Measurements from ENCODE around the gene EHMT2. TPM values are rescaled to one million over a fixed set of nuclear protein-coding genes. Genes with fewer than 3 reads are reported as not detected.

The EHMT2 gene
- total and polyA plus RNA-seq, 2 of the 13 experiments (the other 11 are each of a cell fraction or from before 2014, with no cell fraction given): 55.2 to 69.2 TPM

DNA sequence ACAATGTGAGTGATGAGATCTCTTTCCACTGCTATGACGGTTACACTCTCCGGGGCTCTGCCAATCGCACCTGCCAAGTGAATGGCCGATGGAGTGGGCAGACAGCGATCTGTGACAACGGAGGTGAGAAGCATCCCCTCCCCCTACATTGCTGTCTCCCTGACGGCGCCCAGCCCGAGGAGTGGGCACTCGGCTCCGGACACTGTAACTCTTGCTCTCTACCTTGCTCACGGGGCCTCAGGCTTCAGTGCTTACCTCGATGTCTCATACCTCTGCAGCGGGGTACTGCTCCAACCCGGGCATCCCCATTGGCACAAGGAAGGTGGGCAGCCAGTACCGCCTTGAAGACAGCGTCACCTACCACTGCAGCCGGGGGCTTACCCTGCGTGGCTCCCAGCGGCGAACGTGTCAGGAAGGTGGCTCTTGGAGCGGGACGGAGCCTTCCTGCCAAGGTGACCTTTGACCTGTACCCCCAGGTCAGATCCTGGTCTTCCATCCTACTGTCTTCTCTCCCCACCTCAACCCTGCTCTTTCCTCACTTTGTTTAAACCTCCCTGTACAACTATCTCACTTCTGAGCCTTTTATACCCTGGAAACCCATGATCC is 49.7 kb upstream of the EHMT2 start (continued):
- TF ChIP-seq, protein P1, sequence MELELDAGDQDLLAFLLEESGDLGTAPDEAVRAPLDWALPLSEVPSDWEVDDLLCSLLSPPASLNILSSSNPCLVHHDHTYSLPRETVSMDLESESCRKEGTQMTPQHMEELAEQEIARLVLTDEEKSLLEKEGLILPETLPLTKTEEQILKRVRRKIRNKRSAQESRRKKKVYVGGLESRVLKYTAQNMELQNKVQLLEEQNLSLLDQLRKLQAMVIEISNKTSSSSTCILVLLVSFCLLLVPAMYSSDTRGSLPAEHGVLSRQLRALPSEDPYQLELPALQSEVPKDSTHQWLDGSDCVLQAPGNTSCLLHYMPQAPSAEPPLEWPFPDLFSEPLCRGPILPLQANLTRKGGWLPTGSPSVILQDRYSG (CRISPR knock-in tag; IDR thresholded peaks at IDR 0.05): 0 out of 2 replicates have a peak, but pooled peaks have one; percentile 35
- TF ChIP-seq NR2F1 (CRISPR knock-in tag; IDR thresholded peaks at IDR 0.05) (peak in 1 of 2 experiments; percentile 22; a peak in 1 of 4 replicates), NFAT5 (CRISPR knock-in tag; IDR thresholded peaks at IDR 0.05) (0 out of 2 replicates have a peak, but pooled peaks have one; percentile 53), ZNF572 (CRISPR knock-in tag; IDR thresholded peaks at IDR 0.05) (peak; percentile 87), RBFOX2 (IDR thresholded peaks at IDR 0.05; ENCODE audit: low read depth, low read length) (peak; percentile 72), SCMH1 (CRISPR knock-in tag; IDR thresholded peaks at IDR 0.05; ENCODE audit: borderline replicate concordance) (no peak), SNAPC4 (CRISPR knock-in tag; IDR thresholded peaks at IDR 0.05) (no peak), ZNF570 (CRISPR knock-in tag; IDR thresholded peaks at IDR 0.05; ENCODE audit: borderline replicate concordance) (no peak), THAP11 (CRISPR knock-in tag; IDR thresholded peaks at IDR 0.05) (peak; percentile 8; the same call in 1 of the 2 replicates), ZNF761 (CRISPR knock-in tag; conservative IDR thresholded peaks at IDR 0.05) (no peak), ZNF781 (CRISPR knock-in tag; IDR thresholded peaks at IDR 0.05; ENCODE audit: borderline replicate concordance, not compliant biosample characterization) (no peak), FLYWCH1 (CRISPR knock-in tag; IDR thresholded peaks at IDR 0.05) (0 out of 2 replicates have a peak, but pooled peaks have one; percentile 52)
- TF ChIP-seq, protein P2, sequence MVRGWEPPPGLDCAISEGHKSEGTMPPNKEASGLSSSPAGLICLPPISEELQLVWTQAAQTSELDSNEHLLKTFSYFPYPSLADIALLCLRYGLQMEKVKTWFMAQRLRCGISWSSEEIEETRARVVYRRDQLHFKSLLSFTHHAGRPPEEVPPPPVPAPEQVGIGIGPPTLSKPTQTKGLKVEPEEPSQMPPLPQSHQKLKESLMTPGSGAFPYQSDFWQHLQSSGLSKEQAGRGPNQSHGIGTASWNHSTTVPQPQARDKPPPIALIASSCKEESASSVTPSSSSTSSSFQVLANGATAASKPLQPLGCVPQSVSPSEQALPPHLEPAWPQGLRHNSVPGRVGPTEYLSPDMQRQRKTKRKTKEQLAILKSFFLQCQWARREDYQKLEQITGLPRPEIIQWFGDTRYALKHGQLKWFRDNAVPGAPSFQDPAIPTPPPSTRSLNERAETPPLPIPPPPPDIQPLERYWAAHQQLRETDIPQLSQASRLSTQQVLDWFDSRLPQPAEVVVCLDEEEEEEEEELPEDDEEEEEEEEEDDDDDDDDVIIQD (CRISPR knock-in tag; IDR thresholded peaks at IDR 0.05; ENCODE audit: low read depth): 0 out of 2 replicates have a peak, but pooled peaks have one; percentile 25

Measured in HepG2 (cell line).